Cardiac atrium fibroblast (primary cell): ENCODE results near the gene KRCC1. TPM values are rescaled to one million over a fixed set of nuclear protein-coding genes. Genes with fewer than 3 reads are reported as not detected.

Source experiments
- total RNA-seq: library from RNA; depleted of rRNA; stranded (reverse); fragments of >200 nt; gene quantifications from 2 replicates; pipeline ENCODE4 v1.2.3, GENCODE V29; 2015

The KRCC1 gene
- total RNA-seq: 24.9 and 28.0 TPM in 2 replicates

GRCh38 chr2:88055371-88056128, at the start of gene KRCC1:
Gene KRCC1 (minus strand): TSS chr2:88055783. CDS start chr2:88028563, 27,220 bp downstream.

GRCh38 chr2:88067598-88067997, 12.0 kb upstream of the KRCC1 start, which contains the start of gene SMYD1:
Gene SMYD1 (plus strand): TSS chr2:88067825. CDS start chr2:88067865, 40 bp downstream.

GRCh38 chr2:88016086-88016959, 39.3 kb downstream of the KRCC1 start, which contains the start of gene RNU2-63P:
Gene RNU2-63P (minus strand): TSS chr2:88016547.

Other genes with a start within 250 kb of the KRCC1 start
- 2.2 and 2.8 TPM in 2 replicates for gene RGPD2, start 230.0 kb downstream of the KRCC1 start, total RNA-seq
- gene RNU2-63P, start 39.2 kb downstream of the KRCC1 start, total RNA-seq: not detected in 2 replicates
- not detected in 2 replicates for gene SMYD1, start 12.0 kb upstream of the KRCC1 start, total RNA-seq
- gene FABP1, start 72.3 kb upstream of the KRCC1 start, total RNA-seq: not detected in 2 replicates
- 3.4 and 5.1 TPM in 2 replicates for gene THNSL2, start 114.6 kb upstream of the KRCC1 start, total RNA-seq